GM12875 (cell line): ENCODE results near the gene MTNR1B.

Experiments used
- H3K4me3 ChIP-seq: one replicate; pipeline ENCODE4 v1.5.1; 2011; ENCODE audit warnings: low read depth, low read length, control low read depth
- TF ChIP-seq, protein P1 (sequence below): IDR thresholded peaks from 2 replicates; pipeline ENCODE4 v1.5.1; 2011; ENCODE audit warnings: low read depth, mild to moderate bottlenecking, control low read depth, inconsistent platforms, low read length, moderate library complexity, borderline replicate concordance; ENCODE audit not compliant: insufficient read depth

MTNR1B gene

DNA sequence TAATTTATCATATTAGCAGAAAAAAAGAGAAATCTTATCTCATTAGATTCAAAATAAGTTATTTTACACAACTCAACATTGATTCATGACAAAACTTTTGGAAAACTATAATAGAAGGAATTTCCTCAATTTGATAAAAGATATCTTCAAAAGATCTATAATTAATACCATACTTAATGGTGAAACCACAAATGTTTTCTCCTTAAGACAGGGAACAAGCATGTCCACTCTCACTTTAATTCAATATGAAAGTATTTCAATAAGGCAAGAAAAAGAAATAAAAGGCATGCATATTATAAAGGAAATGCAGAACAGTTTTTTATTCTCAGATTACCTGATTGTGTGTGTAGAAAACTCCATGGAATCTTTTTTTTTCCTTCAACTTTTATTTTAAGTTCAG is 23.6 kb downstream of the MTNR1B start:
- TF ChIP-seq, protein P1, sequence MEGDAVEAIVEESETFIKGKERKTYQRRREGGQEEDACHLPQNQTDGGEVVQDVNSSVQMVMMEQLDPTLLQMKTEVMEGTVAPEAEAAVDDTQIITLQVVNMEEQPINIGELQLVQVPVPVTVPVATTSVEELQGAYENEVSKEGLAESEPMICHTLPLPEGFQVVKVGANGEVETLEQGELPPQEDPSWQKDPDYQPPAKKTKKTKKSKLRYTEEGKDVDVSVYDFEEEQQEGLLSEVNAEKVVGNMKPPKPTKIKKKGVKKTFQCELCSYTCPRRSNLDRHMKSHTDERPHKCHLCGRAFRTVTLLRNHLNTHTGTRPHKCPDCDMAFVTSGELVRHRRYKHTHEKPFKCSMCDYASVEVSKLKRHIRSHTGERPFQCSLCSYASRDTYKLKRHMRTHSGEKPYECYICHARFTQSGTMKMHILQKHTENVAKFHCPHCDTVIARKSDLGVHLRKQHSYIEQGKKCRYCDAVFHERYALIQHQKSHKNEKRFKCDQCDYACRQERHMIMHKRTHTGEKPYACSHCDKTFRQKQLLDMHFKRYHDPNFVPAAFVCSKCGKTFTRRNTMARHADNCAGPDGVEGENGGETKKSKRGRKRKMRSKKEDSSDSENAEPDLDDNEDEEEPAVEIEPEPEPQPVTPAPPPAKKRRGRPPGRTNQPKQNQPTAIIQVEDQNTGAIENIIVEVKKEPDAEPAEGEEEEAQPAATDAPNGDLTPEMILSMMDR: no peak
- H3K4me3 ChIP-seq: no peak overlapping the region

DNA sequence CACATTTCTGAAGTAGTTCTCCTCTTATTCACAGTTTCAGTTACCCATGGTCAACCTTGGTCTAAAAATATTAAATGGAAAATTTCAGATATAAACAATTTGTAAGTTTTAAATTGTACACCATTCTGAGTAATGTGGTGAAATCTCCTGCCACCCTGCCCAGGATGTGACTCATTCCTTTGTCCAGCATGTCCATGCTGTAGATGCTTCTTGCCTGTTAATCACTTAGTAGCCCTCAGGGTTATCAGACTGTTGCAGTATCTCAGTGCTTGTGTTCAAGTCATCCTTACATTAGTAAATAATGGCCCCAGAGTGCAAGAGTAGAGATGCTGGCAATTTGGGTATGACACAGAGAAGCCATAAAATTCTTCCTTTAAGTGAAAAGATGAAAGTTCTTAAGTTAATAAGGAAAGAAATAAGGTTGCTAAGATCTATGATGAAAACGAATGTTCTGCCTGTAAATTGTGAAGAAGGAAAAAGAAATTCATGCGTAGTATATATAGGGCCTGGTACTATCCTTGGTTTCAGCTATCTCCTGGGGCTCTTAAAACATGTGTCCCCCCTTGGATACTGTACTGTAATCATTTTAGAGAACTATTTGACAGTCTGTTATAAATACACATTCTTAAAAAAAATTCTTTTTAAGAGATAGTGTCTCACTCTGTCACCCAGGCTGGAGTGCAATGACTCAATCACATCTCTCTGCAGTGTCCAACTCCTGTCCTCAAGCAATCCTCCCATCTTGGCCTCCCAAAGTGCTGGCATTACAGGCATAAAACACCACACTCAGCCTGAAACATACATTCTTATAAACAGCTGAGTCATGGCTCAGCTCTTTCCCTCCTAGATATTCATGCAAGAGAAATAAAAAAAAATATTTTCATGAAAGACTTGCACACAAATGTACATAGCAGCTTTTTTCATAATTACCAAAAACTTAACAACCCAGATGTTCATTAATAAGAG is 31.3 kb downstream of the MTNR1B start:
- no peak overlapping the region for H3K4me3 ChIP-seq
- TF ChIP-seq, protein P1: no peak

DNA sequence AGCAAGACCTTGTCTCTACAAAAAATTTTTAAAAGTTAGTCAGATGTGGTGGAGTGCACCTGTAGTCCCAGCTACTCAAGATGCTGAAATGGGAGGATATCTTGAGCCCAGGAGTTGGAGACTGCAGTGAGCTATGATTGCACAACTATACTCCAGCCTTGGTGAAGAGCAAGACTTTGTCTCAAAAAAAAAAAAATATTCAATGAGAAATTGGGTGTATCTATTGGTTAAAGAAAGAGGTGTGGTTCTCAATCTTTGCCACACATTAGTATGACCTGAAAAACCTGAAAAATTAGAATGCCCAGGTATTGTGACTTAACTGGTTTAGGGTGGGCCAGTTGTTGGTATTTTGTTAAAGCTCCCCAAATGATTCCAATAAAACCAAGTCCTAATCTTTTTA is 32.4 kb downstream of the MTNR1B start:
- H3K4me3 ChIP-seq: no peak overlapping the region
- TF ChIP-seq, protein P1: no peak

DNA sequence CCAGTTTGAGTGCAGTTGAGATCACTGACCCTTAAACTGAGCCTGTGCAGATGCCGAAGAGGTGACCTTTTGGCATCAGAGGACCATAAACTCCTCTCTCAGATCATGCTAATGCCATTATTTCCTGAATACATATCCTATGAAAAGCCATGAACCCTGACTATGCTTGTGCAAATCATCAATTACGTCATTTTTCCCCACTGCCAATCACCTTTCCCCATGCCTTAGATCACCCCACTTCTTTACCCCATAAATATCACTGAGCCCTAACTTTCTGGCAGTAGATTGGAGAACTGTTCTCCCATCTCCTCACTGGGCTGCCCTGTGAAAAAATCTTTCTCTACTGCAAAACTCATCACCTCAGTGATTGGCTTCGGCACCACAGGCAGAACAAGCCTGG is 32.9 kb downstream of the MTNR1B start:
- TF ChIP-seq, protein P1: no peak
- no peak overlapping the region for H3K4me3 ChIP-seq

DNA sequence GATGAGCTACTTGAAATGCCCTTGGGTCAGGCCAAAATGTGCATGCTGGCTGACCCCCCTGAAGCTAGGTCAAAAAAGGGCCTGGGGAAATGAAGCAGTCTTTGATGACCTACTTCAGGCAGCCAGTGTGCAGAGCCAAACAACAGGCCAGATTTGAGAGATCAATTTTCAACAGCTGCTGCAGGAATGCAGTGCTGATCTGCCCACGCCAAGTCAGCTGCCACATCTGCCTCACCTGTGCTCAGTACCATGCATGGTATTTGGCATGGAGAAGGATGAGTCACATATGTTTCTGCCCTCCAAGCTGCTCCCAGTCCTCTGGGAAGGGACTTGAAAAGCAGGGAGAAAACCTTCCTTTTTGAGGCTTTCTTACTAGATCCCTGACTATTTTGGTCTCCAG is 35.8 kb downstream of the MTNR1B start:
- H3K4me3 ChIP-seq: no peak overlapping the region
- TF ChIP-seq, protein P1: no peak

DNA sequence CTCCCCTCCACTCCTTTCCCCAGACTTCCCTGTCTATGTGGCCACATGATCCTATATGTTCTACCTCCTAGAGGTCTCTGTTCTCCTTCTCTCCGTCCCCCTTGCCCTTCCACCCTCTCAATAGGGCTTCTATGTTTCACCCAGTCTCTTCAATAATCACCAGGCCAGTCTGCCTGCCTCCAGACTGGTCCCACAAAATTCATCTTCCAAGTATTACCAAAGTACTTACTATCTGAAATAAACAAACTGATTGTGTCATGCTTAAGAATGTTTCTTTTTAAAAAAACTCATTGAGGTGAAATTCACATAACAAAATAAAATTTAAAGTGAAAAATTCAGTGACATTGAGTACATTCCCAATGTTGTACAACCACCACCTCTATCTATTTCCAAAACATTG is 44.2 kb downstream of the MTNR1B start:
- TF ChIP-seq, protein P1: no peak
- no peak overlapping the region for H3K4me3 ChIP-seq

DNA sequence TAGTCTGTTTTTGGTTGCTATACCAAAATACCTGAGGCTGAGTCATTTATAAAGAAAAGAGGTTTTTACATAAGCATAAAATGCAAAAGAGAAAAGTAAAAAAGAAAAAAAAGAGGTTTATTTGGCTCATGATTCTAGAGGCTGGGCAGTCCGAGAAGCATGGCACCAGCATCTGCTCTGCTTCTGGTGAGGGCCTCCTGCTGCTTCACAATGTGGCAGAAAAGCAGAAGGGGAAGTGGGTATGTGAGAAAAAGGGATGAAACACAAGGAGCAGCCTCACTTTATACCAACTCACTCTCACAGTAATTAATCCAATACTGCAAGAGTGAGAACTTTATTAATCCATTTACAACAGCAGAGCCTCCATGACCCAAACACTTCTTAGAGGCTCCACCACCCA is 47.1 kb downstream of the MTNR1B start:
- TF ChIP-seq, protein P1: no peak

More for the DNA sequence above, 47.1 kb downstream of the MTNR1B start:
- H3K4me3 ChIP-seq: no peak overlapping the region
